Neuronal stem cell (in vitro differentiated cells): ENCODE measurements around the gene PMCH.

Experiments used
- DNase-seq: peaks from one replicate; pipeline ENCODE4 v3.0.0-alpha.2; 2013; ENCODE audit warnings: low spot score
- H2AFZ ChIP-seq: one replicate; pipeline ENCODE4 v1.6.1; 2013; ENCODE audit warnings: mild to moderate bottlenecking, low read length, inconsistent platforms
- H2AK5ac ChIP-seq: 2 replicates; pipeline ENCODE4 v1.6.1; 2013; ENCODE audit warnings: low read depth, mild to moderate bottlenecking, inconsistent platforms, low read length, moderate library complexity, mixed read lengths
- H2BK120ac ChIP-seq: 2 replicates; pipeline ENCODE4 v1.6.1; 2013; ENCODE audit warnings: low read depth, mild to moderate bottlenecking, inconsistent platforms, low read length, moderate library complexity, mixed read lengths
- H2BK12ac ChIP-seq: one replicate; pipeline ENCODE4 v1.6.1; 2013; ENCODE audit warnings: low read length, inconsistent platforms
- H2BK15ac ChIP-seq: 2 replicates; pipeline ENCODE4 v1.6.1; 2013; ENCODE audit warnings: mild to moderate bottlenecking, low read length, inconsistent platforms, mixed read lengths
- H2BK5ac ChIP-seq: one replicate; pipeline ENCODE4 v1.6.1; 2013; ENCODE audit warnings: inconsistent platforms, mild to moderate bottlenecking, low read length, moderate library complexity
- H3K14ac ChIP-seq: one replicate; pipeline ENCODE4 v1.6.1; 2013; ENCODE audit warnings: low read length, inconsistent platforms
- H3K18ac ChIP-seq: 2 replicates; pipeline ENCODE4 v1.6.1; 2013; ENCODE audit warnings: low read length, inconsistent platforms
- H3K23ac ChIP-seq: 2 replicates; pipeline ENCODE4 v1.6.1; 2013; ENCODE audit warnings: low read depth, mild to moderate bottlenecking, mixed read lengths, low read length, inconsistent platforms; ENCODE audit not compliant: poor library complexity
- H3K27ac ChIP-seq: replicated peaks from 3 replicates; pipeline ENCODE4 v1.5.1; 2013; ENCODE audit warnings: low read length, inconsistent platforms
- H3K27me3 ChIP-seq, 3 experiments: 2 replicates each; pipeline ENCODE4 v1.6.1; 2013; ENCODE audit warnings: low read length in 3 of 3, mild to moderate bottlenecking in 2 of 3, inconsistent platforms in 1 of 3, low read depth in 1 of 3, mixed read lengths in 1 of 3, moderate library complexity in 1 of 3; ENCODE audit not compliant: control insufficient read depth in 3 of 3, insufficient read depth in 3 of 3
- H3K36me3 ChIP-seq, 2 donors: replicated peaks in 1 of 2; 2 replicates each; pipeline ENCODE4 v1.6.1; 2013; ENCODE audit warnings: low read length in 2 of 2; ENCODE audit not compliant: control insufficient read depth in 2 of 2, insufficient read depth in 2 of 2
- H3K4ac ChIP-seq: 2 replicates; pipeline ENCODE4 v1.6.1; 2013; ENCODE audit warnings: inconsistent platforms, mild to moderate bottlenecking, low read length, moderate library complexity
- H3K4me1 ChIP-seq, 2 donors: 1 replicate in 1 of 2; 2 replicates in 1 of 2; pipeline ENCODE4 v1.6.1; 2013; ENCODE audit warnings: low read length in 2 of 2, low read depth in 1 of 2; ENCODE audit not compliant: control insufficient read depth in 2 of 2, insufficient read depth in 1 of 2
- H3K4me2 ChIP-seq: one replicate; pipeline ENCODE4 v1.6.1; 2013; ENCODE audit warnings: mild to moderate bottlenecking, low read length, inconsistent platforms; ENCODE audit not compliant: insufficient read depth, poor library complexity, severe bottlenecking
- H3K4me3 ChIP-seq, 2 donors: 2 replicates each; pipeline ENCODE4 v1.5.1; 2013; ENCODE audit warnings: low read length in 2 of 2, mild to moderate bottlenecking in 2 of 2, inconsistent platforms in 1 of 2, moderate library complexity in 1 of 2
- H3K79me1 ChIP-seq: one replicate; pipeline ENCODE4 v1.6.1; 2013; ENCODE audit warnings: low read depth, mild to moderate bottlenecking, inconsistent platforms, low read length, moderate library complexity
- H3K9ac ChIP-seq: one replicate; pipeline ENCODE4 v1.6.1; 2013; ENCODE audit warnings: mild to moderate bottlenecking, low read depth, low read length, inconsistent platforms; ENCODE audit not compliant: poor library complexity
- H3K9me3 ChIP-seq, 2 donors: replicated peaks in 1 of 2; 2 replicates each; pipeline versions ENCODE3 to v1.6.1; 2013; ENCODE audit warnings: low read length in 2 of 2, mild to moderate bottlenecking in 2 of 2, inconsistent platforms in 1 of 2, low read depth in 1 of 2, mixed read lengths in 1 of 2, moderate library complexity in 1 of 2; ENCODE audit not compliant: control insufficient read depth in 2 of 2, insufficient read depth in 1 of 2
- H4K8ac ChIP-seq: one replicate; pipeline ENCODE4 v1.6.1; 2013; ENCODE audit warnings: low read depth, mild to moderate bottlenecking, inconsistent platforms, low read length, moderate library complexity
- H4K91ac ChIP-seq: one replicate; pipeline ENCODE4 v1.6.1; 2013; ENCODE audit warnings: low read length, low read depth, mild to moderate bottlenecking, inconsistent platforms; ENCODE audit not compliant: poor library complexity
- WGBS, 2 donors: extraction: QIAGEN DNeasy Blood & Tissue Kit; methylation state at CpG; one replicate each; pipeline ENCODE4 v1.1.7; 2013; ENCODE audit warnings: missing lambda C conversion rate in 2 of 2, mixed read lengths in 1 of 2; ENCODE audit not compliant: insufficient read length in 2 of 2, insufficient replicate concordance in 1 of 2; ENCODE audit errors: extremely low coverage in 2 of 2; 5-methylcytosine and 5-hydroxymethylcytosine counted together

The PMCH gene

DNA sequence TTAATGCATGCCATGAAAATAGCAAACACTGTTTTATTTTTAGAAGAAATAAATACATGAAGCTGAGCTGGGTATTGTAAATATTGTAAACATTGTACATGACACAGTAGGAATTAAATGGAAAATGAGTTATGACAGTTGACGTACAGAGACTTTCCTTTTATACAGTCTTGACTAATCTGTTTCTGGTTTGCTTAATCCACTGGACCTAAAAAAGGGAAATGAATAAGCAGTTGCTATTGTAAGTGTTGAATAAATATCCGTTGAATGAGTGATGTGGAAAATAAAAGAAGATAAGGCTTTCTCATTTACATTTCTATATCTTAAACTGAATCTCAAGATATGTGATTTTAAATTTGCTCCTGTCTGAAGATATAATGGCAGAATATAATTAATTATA, 15.0 kb downstream of the PMCH start:
- H3K27me3 ChIP-seq = no peaks in the 10 kb centered on the region
- no peak overlapping the region for H2BK15ac ChIP-seq
- H3K79me1 ChIP-seq = no peaks in the 10 kb centered on the region
- no peak overlapping the region for H3K4me2 ChIP-seq
- peaks cover 0 to 3% of the 10 kb centered on the region in 2 donors for H3K36me3 ChIP-seq
- no peak for DNase-seq
- no peak overlapping the region for H3K18ac ChIP-seq
- no peak overlapping the region for H3K23ac ChIP-seq
- no peak overlapping the region for H2AFZ ChIP-seq
- H3K14ac ChIP-seq = no peak overlapping the region
- no peak overlapping the region for H3K9ac ChIP-seq
- no CpG with 5 or more reads among the region's 2 CpGs for WGBS, 2 donors
- H2BK5ac ChIP-seq = no peak overlapping the region
- H3K4ac ChIP-seq = no peak overlapping the region
- no peaks in the 10 kb centered on the region for H3K9me3 ChIP-seq
- no peak overlapping the region for H2BK12ac ChIP-seq
- no peak overlapping the region for H4K8ac ChIP-seq
- no peak overlapping the region for H2BK120ac ChIP-seq
- no peak overlapping the region for H2AK5ac ChIP-seq
- no peak overlapping the region for H3K4me3 ChIP-seq
- no peak overlapping the region for H4K91ac ChIP-seq
- H3K27ac ChIP-seq = no peak overlapping the region
- no peaks in the 10 kb centered on the region for H3K4me1 ChIP-seq

DNA sequence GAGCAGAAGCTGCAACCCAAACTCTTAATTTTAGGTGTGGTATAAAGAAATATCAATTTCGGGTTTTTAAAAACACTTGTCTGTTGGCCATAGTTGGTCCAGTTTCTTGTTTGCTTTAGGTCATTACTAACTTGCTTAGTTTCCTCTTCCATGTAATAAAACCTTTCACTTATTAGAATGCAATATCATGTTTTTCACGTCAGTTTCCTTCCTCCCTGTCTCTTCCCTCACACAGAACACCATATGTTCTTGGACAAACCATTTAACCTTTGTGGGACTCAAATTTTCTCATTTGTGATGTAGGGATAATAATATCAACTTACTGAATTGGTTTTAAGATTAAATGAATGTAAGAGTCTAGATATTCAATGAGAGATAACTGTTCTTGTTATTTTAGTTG, 22.9 kb downstream of the PMCH start:
- Histone ChIP-seq H4K8ac (no peak overlapping the region), H3K18ac (no peak overlapping the region), H3K9me3 (no peaks in the 10 kb centered on the region), H3K27ac (no peak overlapping the region), H3K4me2 (no peak overlapping the region), H2AFZ (no peak overlapping the region), H3K4me1 (no peaks in the 10 kb centered on the region), H4K91ac (no peak overlapping the region), H3K4me3 (no peak overlapping the region), H2BK120ac (no peak overlapping the region), H2BK5ac (no peak overlapping the region), H3K36me3 (peaks cover 3 to 22% of the 10 kb centered on the region in 2 donors), H3K79me1 (peaks cover 2% of the 10 kb centered on the region), H3K9ac (no peak overlapping the region), H2BK15ac (no peak overlapping the region), H3K23ac (no peak overlapping the region), H2AK5ac (no peak overlapping the region), H3K27me3 (no peaks in the 10 kb centered on the region), H3K4ac (no peak overlapping the region), H2BK12ac (no peak overlapping the region), H3K14ac (no peak overlapping the region)
- no peak for DNase-seq
- WGBS, 2 donors = no CpG with 5 or more reads among the region's 2 CpGs

DNA sequence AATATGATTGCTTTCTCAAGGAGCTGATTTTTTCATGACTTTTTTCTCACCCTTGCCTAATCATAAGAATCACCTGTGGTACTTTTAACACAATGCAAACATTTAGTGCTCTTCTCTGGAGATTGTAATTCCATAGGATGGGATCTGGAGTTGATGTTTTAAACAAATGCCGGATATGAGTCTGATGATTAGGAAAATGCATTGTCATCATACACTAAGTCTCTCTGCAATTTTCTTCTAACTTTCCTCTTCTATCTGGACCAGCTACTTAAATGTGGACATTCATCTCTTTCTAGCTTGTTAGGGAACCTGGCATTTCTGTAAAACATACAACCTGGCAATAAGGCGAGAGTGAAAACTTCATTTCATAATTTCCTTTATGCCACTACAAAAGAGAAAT, 23.5 kb downstream of the PMCH start:
- H2BK5ac ChIP-seq = no peak overlapping the region
- H2AK5ac ChIP-seq = no peak overlapping the region
- H2BK12ac ChIP-seq = no peak overlapping the region
- H3K27ac ChIP-seq = no peak overlapping the region
- H3K79me1 ChIP-seq = peaks cover 2% of the 10 kb centered on the region
- no peak overlapping the region for H3K4me2 ChIP-seq
- no peak overlapping the region for H2BK120ac ChIP-seq
- no peak overlapping the region for H4K8ac ChIP-seq
- no peaks in the 10 kb centered on the region for H3K27me3 ChIP-seq
- peaks cover 3 to 22% of the 10 kb centered on the region in 2 donors for H3K36me3 ChIP-seq
- no peak overlapping the region for H3K18ac ChIP-seq
- H3K23ac ChIP-seq = no peak overlapping the region
- no peak overlapping the region for H4K91ac ChIP-seq
- no peaks in the 10 kb centered on the region for H3K4me1 ChIP-seq
- no peak overlapping the region for H2BK15ac ChIP-seq
- no peak overlapping the region for H3K14ac ChIP-seq
- H3K9ac ChIP-seq = no peak overlapping the region
- no peak overlapping the region for H2AFZ ChIP-seq
- no peak overlapping the region for H3K4ac ChIP-seq
- no peak for DNase-seq
- WGBS, 2 donors = no CpG with 5 or more reads among the region's 2 CpGs
- no peaks in the 10 kb centered on the region for H3K9me3 ChIP-seq
- no peak overlapping the region for H3K4me3 ChIP-seq

DNA sequence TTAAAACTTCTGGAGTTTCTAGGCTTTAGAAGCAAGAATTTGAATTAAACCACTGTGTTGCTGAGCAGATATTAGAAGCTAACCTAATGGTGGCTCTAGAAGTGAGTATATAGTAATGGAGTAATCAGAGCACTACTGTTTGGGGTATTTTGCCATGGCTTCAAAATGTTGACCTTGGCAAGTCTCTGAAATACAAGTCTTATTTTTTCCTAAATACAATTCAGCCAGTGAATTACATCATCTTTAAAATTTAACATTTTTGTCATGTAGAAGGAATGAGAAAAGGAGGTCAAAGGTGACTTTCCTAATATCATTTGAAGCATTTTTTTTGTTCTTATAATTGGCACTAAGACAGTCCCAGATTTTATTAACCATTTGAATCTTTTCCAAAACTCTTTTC, 25.2 kb downstream of the PMCH start:
- H3K27me3 ChIP-seq = no peaks in the 10 kb centered on the region
- no peak overlapping the region for H3K4me2 ChIP-seq
- H2AFZ ChIP-seq = no peak overlapping the region
- H4K91ac ChIP-seq = no peak overlapping the region
- peaks cover 3 to 20% of the 10 kb centered on the region in 2 donors for H3K36me3 ChIP-seq
- peaks cover 2% of the 10 kb centered on the region for H3K79me1 ChIP-seq
- H3K23ac ChIP-seq = no peak overlapping the region
- no peak overlapping the region for H3K18ac ChIP-seq
- H4K8ac ChIP-seq = no peak overlapping the region
- DNase-seq = no peak
- H2BK12ac ChIP-seq = no peak overlapping the region
- H3K4me1 ChIP-seq = no peaks in the 10 kb centered on the region
- no peak overlapping the region for H3K4ac ChIP-seq
- H3K4me3 ChIP-seq = no peak overlapping the region
- H3K14ac ChIP-seq = no peak overlapping the region
- no peaks in the 10 kb centered on the region for H3K9me3 ChIP-seq
- no peak overlapping the region for H2BK15ac ChIP-seq
- no peak overlapping the region for H2AK5ac ChIP-seq
- no peak overlapping the region for H3K9ac ChIP-seq
- H3K27ac ChIP-seq = no peak overlapping the region
- no peak overlapping the region for H2BK120ac ChIP-seq
- no peak overlapping the region for H2BK5ac ChIP-seq
